Stimulated activated CD4-positive, alpha-beta T cell treated with anti-CD3 and anti-CD28 coated beads, Interleukin-4, amount 100 ng/mL, for 24 hours (primary cell): ENCODE measurements around the gene RIPPLY3.

Experiments
- DNase-seq: peaks from one replicate; pipeline ENCODE4 v3.0.0-alpha.2; 2020

RIPPLY3 gene

GRCh38 chr21:37064841-37065240 is 58.3 kb downstream of the RIPPLY3 start:
- no peak for DNase-seq

- DNase-seq, result no peak
These were observed 59.2 kb downstream of the RIPPLY3 start for GRCh38 chr21:37065561-37066177.
